Epidermal melanocyte (primary cell): ENCODE results near the gene MEFV.
"Not testable (repeated sequence)": the region's sequence is repeated elsewhere in the genome, so short reads cannot be mapped to it uniquely, and the experiment has no call there.

Experiments used
- DNase-seq: peaks from one replicate; pipeline ENCODE4 v3.0.0; 2011; ENCODE audit warnings: low spot score; ENCODE audit not compliant: insufficient read length

The MEFV gene

DNA sequence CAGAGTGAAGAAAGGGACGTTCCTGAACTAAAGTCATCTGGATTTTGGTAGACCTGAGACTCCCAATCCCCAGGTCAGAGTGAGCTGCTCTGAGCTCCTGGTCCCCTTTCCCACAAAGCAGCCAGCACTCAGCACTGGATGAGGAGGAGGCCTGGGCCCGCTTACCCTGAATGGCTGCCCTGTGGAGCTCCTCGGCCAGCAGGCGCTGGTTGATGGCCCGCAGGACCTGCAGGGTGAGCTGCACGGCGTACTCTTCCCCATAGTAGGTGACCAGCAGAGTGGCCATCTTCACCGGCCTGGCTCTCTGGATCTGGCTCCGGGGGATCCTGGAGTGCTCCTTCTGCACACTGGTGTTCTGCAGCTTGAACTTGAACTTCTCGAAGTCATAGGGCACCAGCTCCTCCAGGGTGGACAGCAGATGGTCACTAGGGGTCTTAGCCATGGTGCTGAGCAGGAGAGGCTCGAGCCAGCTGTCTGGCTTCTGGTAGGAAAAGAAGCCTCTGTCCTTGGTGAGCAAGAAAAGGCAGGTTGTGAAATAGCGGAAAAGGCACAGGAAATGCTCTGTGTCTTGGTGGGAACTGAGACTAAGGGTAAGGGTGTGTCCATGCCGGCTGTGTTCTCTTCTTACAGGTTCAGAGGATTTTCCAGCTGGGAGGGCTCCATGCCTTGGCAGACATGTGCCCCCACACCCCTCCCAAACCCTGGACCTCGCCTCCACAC lies at the start of gene MEFV:
MEFV (minus strand) TSS at position 488 of the 720 bp plus-strand sequence; CDS start at position 442, 46 bp downstream.
- DNase-seq: no peak

DNA sequence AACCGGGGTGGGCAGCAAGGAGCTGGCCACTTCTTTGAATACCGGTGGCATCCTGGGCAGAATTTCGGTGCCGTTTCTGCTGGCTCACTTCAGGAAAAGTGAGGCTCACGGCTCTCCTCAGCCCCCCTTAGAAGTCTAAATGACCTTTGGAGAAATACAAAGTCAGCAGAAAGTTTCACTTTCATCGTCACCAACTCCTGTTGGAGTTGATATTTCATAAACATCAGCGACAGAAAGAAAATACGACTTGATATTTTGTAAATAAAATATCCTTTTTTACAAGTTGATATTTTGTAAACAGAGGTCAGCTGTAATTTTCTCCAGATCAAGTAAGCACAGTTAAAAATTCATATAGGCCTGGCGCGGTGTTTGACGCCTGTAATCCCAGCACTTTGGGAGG lies 49.6 kb upstream of the MEFV start:
- no peak for DNase-seq

DNA sequence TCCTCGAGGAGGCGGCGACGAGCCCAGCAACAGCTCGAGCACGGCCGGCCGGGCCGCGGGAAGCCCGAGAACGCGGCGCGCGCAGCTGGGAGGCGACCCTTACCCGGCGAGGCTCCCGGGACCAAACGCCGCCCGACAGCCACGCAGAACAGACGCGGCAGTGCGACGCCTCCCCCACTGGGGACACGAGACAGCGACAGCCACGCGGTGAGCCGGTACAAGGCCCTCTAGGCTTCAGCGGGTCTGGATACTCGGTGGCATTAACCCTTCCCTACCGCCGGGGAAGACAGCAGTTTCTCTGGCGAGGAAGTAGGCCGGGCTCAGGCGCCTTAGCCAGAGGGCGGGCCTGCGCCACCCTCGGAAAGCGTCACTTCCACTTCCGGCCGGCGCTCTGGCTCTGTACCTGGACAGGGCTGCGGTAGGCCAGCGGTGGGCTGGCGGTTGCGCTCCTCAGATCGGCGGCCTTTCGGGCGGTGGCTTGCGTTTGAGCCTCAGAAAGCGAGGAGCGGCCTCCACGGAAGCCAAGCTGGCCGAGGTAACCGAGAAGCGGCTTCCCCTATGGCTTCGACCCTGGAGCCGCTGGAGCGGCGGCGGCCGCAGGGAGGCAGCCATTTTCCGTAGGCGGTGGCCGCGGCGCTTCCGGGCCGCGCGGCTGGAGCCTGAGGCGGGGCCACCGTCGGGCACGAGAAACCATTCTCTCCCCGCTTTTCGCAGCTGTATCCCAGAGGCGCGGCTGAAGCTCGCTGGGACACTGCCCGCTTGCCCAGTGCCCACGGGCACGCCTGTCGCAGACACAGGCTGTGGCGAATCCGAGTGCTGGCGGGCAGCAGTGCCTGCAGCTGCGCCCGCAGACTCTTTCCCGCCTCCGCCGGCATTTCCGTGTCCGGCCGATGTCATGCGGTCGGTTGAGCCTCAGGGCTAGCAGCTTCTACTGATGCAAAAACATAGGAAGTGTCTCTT lies 49.0 kb upstream of the MEFV start, which contains the start of the genes TIGD7 and ZNF75A:
TIGD7 (minus strand) TSS at position 322 of the 960 bp plus-strand sequence. CDS start 4,816 bp downstream, outside the sequence.
ZNF75A (plus strand) TSS at position 389 of the 960 bp plus-strand sequence. CDS start 2,932 bp downstream, outside the sequence.
- peak; percentile 71 for DNase-seq

DNA sequence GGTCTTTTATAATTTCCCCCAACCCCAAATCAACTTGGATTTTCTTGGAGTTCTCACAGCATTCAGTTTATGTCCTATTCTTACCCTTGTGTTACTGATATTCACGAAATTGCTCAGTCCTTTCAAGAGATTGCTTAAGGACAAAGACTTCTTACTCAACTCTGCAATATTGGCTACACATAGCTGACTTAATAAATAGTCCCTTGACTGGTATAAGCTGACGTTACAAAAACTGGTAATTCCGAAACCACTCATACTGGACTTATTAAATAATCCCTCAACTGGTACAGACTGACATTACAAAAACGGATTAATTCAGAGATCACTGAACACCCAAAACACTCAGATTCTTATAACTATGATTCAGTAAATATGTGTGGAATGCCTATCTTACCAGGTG lies 47.9 kb upstream of the MEFV start:
- DNase-seq: no peak

GRCh38 chr16:3295783-3296182 lies 39.4 kb upstream of the MEFV start:
- DNase-seq: no peak

- no peak for DNase-seq
Measured at GRCh38 chr16:3295209-3295608, 38.8 kb upstream of the MEFV start.

- no peak for DNase-seq
Measured at GRCh38 chr16:3292604-3293003, 36.2 kb upstream of the MEFV start.

DNA sequence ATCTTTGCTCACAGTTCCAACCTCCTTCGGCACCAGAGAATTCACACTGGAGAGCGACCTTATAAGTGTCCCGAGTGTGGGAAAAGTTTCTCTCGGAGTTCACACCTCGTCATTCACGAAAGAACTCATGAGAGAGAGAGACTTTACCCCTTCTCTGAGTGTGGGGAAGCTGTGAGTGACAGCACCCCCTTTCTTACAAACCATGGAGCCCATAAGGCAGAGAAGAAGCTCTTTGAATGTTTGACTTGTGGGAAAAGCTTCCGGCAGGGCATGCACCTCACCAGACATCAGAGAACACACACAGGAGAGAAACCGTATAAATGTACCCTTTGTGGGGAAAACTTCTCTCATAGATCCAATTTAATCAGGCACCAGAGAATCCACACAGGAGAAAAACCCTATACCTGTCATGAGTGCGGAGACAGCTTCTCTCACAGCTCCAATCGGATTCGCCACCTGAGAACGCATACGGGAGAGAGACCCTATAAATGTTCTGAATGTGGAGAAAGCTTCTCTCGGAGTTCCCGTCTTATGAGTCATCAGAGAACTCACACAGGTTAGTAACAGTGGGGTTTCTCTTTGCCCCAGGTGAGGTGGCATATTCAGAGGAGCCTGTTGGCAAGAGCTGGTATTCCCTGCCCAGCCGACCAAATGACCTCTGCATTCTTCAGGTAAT lies 33.7 kb upstream of the MEFV start:
- no peak for DNase-seq

GRCh38 chr16:3285131-3285530 lies 28.7 kb upstream of the MEFV start:
- DNase-seq: no peak

DNA sequence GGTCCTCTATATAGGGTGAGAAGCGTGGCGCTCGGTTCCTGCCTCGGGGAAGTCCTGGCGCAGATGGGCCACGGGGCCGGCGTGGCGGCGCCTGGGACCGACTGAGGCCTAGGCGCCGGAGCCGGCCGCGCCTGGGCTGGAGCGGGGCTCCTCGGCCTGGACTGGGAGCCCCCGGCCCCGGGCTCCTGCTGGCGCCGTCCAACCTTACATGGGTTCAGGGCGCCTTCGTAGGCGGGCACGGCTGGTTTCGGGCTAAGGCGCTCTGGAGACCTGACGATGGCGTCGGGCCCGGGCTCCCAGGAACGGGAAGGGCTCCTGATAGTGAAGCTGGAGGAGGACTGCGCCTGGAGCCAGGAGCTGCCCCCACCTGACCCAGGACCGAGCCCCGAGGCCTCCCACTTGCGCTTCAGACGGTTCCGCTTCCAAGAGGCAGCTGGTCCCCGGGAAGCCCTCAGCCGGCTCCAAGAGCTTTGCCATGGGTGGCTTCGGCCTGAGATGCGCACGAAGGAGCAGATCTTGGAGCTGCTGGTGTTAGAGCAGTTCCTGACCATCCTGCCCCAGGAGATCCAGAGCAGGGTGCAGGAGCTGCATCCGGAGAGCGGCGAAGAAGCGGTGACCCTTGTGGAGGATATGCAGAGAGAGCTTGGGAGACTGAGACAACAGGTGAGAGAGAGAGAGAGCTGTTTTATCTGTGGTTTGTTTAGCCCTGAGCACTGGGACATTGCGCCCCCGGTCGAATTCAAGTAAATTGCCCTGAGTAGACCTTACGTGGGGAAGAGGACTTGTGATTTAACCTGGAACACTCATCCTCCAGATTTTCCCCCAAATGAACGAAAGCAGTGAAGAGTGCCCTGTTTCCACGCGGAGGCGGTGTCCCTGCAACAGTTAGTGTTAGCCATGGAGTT lies 27.4 kb upstream of the MEFV start:
- no peak for DNase-seq

- peak; percentile 98 for DNase-seq
Measured at GRCh38 chr16:3282730-3283542, 26.5 kb upstream of the MEFV start, which contains the start of gene ZNF263. Gene ZNF263, plus strand, starts transcription at chr16:3283491. Its CDS starts 328 bp downstream, at chr16:3283819.

DNA sequence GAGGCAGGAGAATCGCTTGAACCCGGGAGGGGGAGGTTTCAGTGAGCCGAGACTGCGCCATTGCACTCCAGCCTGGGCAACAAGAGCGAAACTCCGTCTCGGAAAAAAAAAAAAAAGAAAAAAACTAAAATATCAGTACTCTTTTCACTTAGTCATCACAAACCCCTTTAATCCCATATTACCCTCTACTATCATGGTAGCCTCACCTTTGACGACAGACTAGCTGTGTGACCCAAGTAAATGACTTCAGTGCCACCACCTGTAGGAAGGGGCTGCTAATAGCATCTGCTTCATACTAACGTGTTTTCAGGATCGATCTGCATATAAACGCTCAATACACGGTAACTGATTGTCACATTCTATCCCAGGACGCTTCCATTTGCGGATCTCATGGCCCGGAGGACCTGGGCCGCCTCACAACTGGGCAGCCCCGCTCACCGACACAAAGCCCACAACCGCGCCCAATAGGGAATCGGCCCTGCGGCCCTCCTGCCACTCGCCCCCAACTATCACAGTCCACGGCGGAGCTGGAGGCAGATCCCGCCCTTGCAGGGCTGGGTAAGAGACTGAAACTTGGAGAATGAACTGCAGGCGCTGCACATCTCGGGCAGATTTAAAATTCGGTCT lies 25.8 kb upstream of the MEFV start:
- DNase-seq: no peak

- no peak for DNase-seq
Measured at GRCh38 chr16:3281222-3281820, 24.9 kb upstream of the MEFV start.

- no peak for DNase-seq
Measured at GRCh38 chr16:3276679-3277078, 20.2 kb upstream of the MEFV start.

DNA sequence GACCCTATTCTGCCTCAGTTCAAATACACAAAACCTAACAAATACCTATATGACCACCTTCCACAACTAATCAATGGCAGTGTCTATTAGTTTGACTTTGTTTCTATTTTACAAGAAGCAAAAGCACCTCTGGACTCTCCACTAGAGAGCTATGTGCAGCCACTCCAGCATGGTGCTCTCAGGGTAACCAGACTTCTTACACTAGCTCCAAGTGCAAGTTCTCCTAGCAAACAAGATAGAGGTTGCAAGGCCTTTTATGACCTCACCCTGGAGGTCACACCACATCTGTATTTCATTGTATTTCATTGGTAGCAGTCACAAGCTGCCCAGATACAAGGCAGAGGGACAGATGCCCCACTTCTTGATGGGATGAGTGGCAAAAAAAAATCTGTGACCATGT lies 18.5 kb upstream of the MEFV start:
- no peak for DNase-seq

DNA sequence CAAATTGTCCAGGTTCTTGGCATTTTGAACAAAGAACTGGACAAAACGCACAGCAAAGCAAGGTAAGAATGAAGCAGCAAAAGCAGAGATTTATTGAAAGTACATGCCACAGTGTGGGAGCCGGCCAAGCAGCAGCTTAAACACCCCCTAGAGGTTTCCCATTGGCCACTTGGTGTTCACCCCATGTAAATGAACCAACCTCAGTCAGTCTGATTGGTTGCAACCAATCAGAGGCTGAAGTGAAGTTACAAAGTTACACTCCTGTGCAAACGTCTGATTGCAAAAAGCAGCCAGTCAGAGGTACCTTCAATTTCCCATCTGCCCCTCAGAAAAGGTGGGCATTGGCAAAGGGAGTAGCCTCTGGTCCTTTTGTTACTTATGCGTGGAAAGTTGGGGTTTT lies 18.1 kb upstream of the MEFV start:
- DNase-seq: no peak

DNA sequence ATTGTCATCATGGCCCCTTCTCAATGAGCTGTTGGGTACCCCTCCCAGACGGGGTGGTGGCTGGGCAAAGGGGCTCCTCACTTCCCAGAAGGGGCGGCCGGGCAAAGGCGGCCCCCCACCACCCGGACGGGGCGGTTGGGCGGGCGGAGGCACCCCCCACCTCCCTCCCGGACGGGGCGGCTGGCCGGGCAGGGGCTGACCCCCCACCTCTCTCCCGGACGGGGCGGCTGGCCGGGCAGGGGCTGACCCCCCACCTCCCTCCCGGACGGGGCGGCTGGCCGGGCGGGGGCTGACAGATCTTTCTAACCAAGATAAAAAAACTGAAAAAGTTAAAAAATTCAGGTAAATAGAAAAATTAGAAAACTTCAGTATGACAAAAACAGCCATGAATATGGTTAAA lies 14.8 kb upstream of the MEFV start:
- not testable (repeated sequence) for DNase-seq

GRCh38 chr16:3270718-3271117 lies 14.3 kb upstream of the MEFV start:
- not testable (repeated sequence) for DNase-seq

- DNase-seq: no peak
Measured at GRCh38 chr16:3268294-3268693, 11.9 kb upstream of the MEFV start.
